Tibial artery (tissue), 4 donors: ENCODE data around the gene CRLF1.

ENCODE experiments used
- DNase-seq, 2 donors: peaks; one replicate each; pipeline ENCODE4 v3.0.0-alpha.2; 2019
- H3K27ac ChIP-seq, 2 donors: fragments of 200-600 bp; sonication (generic) in 1 of 2; 1 replicate in 1 of 2; 2 replicates in 1 of 2; pipeline ENCODE4 v1.5.1; 2018 to 2019; ENCODE audit warnings: mild to moderate bottlenecking in 1 of 2
- H3K27me3 ChIP-seq, 2 donors: fragments of 200-600 bp; sonication (generic) in 1 of 2; one replicate each; pipeline versions ENCODE4 v1.5.1 to v1.6.0; 2016 to 2019
- H3K36me3 ChIP-seq, 3 donors: fragments of 200-600 bp; sonication (generic) in 2 of 3; one replicate each; pipeline ENCODE4 v1.5.1; 2016 to 2019; ENCODE audit warnings: mild to moderate bottlenecking in 2 of 3
- H3K4me1 ChIP-seq, 4 donors: fragments of 200-600 bp; sonication (generic) in 2 of 4; 1 replicate in 3 of 4; 2 replicates in 1 of 4; pipeline ENCODE4 v1.5.1; 2016 to 2019
- H3K4me3 ChIP-seq, 2 donors: fragments of 200-600 bp; sonication (generic) in 1 of 2; 1 replicate in 1 of 2; 2 replicates in 1 of 2; pipeline ENCODE4 v1.5.1; 2018 to 2019; ENCODE audit warnings: mild to moderate bottlenecking in 2 of 2
- H3K9me3 ChIP-seq, 3 donors: fragments of 200-600 bp; sonication (generic) in 1 of 3; one replicate each; pipeline ENCODE4 v1.5.1; 2016 to 2019
- CTCF ChIP-seq, 2 experiments: fragments of 200-600 bp in 1 of 2; fragments of 450-650 bp in 1 of 2; IDR thresholded peaks; one replicate each; pipeline ENCODE4 v1.5.1; 2017 to 2019; ENCODE audit warnings: antibody characterized with exemption in 2 of 2, mild to moderate bottlenecking in 1 of 2, moderate library complexity in 1 of 2
- intact Hi-C: fragments of 100-400 bp; cut with DNase I; formaldehyde crosslinking; loops from one replicate; pipeline ENCODE4 v1.15.0; 2023; ENCODE audit warnings: low total_unique reads

CRLF1 gene

GRCh38 chr19:18639706-18640243 lies 33.2 kb upstream of the CRLF1 start:
- Histone ChIP-seq H3K9me3 (no peaks in the 10 kb centered on the region), H3K27ac (peak overlapping the region in 1 of 2 donors; percentile 21), H3K4me1 (peaks cover 3 to 47% (median 24%) of the 10 kb centered on the region in 4 donors), H3K4me3 (no peak overlapping the region), H3K36me3 (no peaks in the 10 kb centered on the region), H3K27me3 (no peaks in the 10 kb centered on the region)
- no peak for DNase-seq
- no peak for TF ChIP-seq CTCF (IDR thresholded peaks at IDR 0.05)
- intact Hi-C loops: no loop called here

- no peak for TF ChIP-seq CTCF (IDR thresholded peaks at IDR 0.05)
- no peak for DNase-seq
- Histone ChIP-seq H3K27ac (peak overlapping the region; percentile 90), H3K4me1 (peaks cover 0 to 34% (median 16%) of the 10 kb centered on the region in 4 donors), H3K4me3 (peak overlapping the region; percentile 79 to 82), H3K9me3 (no peaks in the 10 kb centered on the region), H3K36me3 (no peaks in the 10 kb centered on the region), H3K27me3 (no peaks in the 10 kb centered on the region)
- intact Hi-C loops: no loop called here
Measured at GRCh38 chr19:18637673-18638630, 31.4 kb upstream of the CRLF1 start.

- H3K27ac ChIP-seq: peak within 1 kb of the TSS; percentile 90
- TF ChIP-seq CTCF (IDR thresholded peaks at IDR 0.05): no peak
- peak within 1 kb of the TSS; percentile 79 to 82 for H3K4me3 ChIP-seq
- H3K27me3 ChIP-seq: no peaks in the 10 kb centered on the region
- peak in 1 of 2 donors; percentile 79 for DNase-seq
- intact Hi-C loops: no loop called here
- no peaks in the 10 kb centered on the region for H3K36me3 ChIP-seq
- H3K9me3 ChIP-seq: no peaks in the 10 kb centered on the region
- H3K4me1 ChIP-seq: peaks cover 0 to 34% (median 16%) of the 10 kb centered on the region in 4 donors
Measured at GRCh38 chr19:18636969-18637629, 30.5 kb upstream of the CRLF1 start, which contains the start of gene KLHL26. Gene KLHL26 (plus strand): TSS chr19:18637028. CDS start chr19:18637055, 27 bp downstream.

- Histone ChIP-seq H3K4me1 (peaks cover 0 to 34% (median 16%) of the 10 kb centered on the region in 4 donors), H3K36me3 (no peaks in the 10 kb centered on the region), H3K4me3 (peak overlapping the region; percentile 79 to 82), H3K27ac (peak overlapping the region; percentile 90), H3K27me3 (no peaks in the 10 kb centered on the region), H3K9me3 (no peaks in the 10 kb centered on the region)
- DNase-seq: peak; percentile 98 to 99
- TF ChIP-seq CTCF (IDR thresholded peaks at IDR 0.05): no peak
- intact Hi-C loops: no loop called here
Measured at GRCh38 chr19:18636183-18636968, 29.8 kb upstream of the CRLF1 start.

- TF ChIP-seq CTCF (IDR thresholded peaks at IDR 0.05): no peak
- intact Hi-C loops: no loop called here
- Histone ChIP-seq H3K9me3 (no peaks in the 10 kb centered on the region), H3K4me1 (peaks cover 0 to 34% (median 16%) of the 10 kb centered on the region in 4 donors), H3K36me3 (no peaks in the 10 kb centered on the region), H3K27me3 (no peaks in the 10 kb centered on the region), H3K27ac (peak overlapping the region; percentile 90), H3K4me3 (peak overlapping the region; percentile 79 to 82)
- no peak for DNase-seq
Measured at GRCh38 chr19:18635831-18636182, 29.2 kb upstream of the CRLF1 start.
